Measurements from ENCODE around the gene CRLF2. TPM values are rescaled to one million over a fixed set of nuclear protein-coding genes. Genes with fewer than 3 reads are reported as not detected.
"Not testable (repeated sequence)": the region's sequence is repeated elsewhere in the genome, so short reads cannot be mapped to it uniquely, and the experiment has no call there.

Gene CRLF2
- polyA plus RNA-seq, 2 of the 4 experiments (the other 2 are of a cell fraction): 0.08 to 0.37 TPM

DNA sequence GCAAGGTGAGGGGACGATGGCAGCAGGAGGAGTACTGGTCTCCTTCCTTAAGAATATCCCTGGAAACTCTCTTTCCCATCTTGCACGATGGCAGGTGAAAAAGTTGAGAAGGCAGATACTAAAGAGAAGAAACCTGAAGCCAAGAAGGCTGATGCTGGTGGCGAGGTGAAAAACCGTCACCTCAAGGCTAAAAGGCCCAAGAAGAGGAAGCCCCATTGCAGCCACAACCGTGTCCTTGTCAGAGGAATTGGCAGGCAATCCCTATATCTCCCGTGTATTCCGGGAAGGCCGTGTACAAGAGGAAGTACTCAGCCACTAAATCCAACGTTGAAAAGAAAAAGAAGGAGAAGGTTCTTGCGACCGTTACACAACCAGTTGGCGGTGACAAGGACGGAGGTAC is 40.0 kb downstream of the CRLF2 start:
- Histone ChIP-seq H3K4me3 (no peak overlapping the region), H3K27ac (no peak overlapping the region), H3K4me1 (no peaks in the 10 kb centered on the region), H3K4me2 (no peak overlapping the region), H3K9me3 (no peaks in the 10 kb centered on the region)
- DNase-seq (ENCODE audit: low read depth in 1 of 2, low spot score in 1 of 2) (no peak), ATAC-seq (no peak; a peak in 1 of 6 replicates), FAIRE-seq (no peak)
- TF ChIP-seq, protein P1, sequence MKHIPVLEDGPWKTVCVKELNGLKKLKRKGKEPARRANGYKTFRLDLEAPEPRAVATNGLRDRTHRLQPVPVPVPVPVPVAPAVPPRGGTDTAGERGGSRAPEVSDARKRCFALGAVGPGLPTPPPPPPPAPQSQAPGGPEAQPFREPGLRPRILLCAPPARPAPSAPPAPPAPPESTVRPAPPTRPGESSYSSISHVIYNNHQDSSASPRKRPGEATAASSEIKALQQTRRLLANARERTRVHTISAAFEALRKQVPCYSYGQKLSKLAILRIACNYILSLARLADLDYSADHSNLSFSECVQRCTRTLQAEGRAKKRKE (CRISPR knock-in tag; IDR thresholded peaks at IDR 0.05; ENCODE audit: low read depth): no peak
- TF ChIP-seq KDM1A (IDR thresholded peaks at IDR 0.05; ENCODE audit: low read depth) (no peak), RNF2 (IDR thresholded peaks at IDR 0.05; ENCODE audit: borderline replicate concordance, low read depth) (no peak), CBX8 (IDR thresholded peaks at IDR 0.05) (no peak), FOXS1 (CRISPR knock-in tag; IDR thresholded peaks at IDR 0.05) (no peak), KDM5A (IDR thresholded peaks at IDR 0.05) (no peak), NFE2L2 (conservative IDR thresholded peaks at IDR 0.05; ENCODE audit: low read length) (no peak), HOXA7 (CRISPR knock-in tag; IDR thresholded peaks at IDR 0.05) (no peak)
- ChIA-PET POLR2A (no interaction called here), CTCF (no interaction called here)
- 67% methylated on average over 13 of the region's 13 CpGs for WGBS (ENCODE audit: missing lambda C conversion rate)

DNA sequence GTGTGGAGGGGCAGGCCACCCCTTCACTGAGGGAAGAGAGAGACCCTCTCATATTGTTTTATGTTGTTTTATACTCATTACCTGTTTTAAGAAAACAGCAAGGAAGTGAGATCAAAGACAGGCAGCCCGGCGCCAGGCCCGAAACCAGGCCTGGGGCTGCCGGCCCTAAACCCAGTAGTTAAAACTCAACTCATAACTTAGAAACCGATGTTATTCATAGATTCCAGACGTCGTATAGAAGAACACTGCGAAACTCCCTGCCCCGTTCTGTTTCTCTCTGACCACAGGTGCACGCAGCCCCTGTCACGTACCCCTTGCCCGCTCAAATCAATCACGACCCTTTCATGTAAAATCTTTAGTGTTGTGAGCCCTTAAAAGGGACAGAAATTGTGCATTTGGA is 40.5 kb downstream of the CRLF2 start:
- H3K27ac ChIP-seq; CTCF ChIA-PET; FAIRE-seq; H3K9me3 ChIP-seq; H3K4me3 ChIP-seq; H3K4me1 ChIP-seq; H3K4me2 ChIP-seq; POLR2A ChIA-PET; DNase-seq (ENCODE audit: low read depth in 1 of 2, low spot score in 1 of 2); ATAC-seq: not testable (repeated sequence)
- 83% methylated on average over 13 of the region's 13 CpGs for WGBS (ENCODE audit: missing lambda C conversion rate)

GRCh38 chrX:1170243-1170642 is 42.2 kb downstream of the CRLF2 start:
- WGBS (ENCODE audit: missing lambda C conversion rate): 68% methylated on average over 11 of the region's 11 CpGs
- POLR2A ChIA-PET: no interaction called here
- CTCF ChIA-PET: no interaction called here
- H3K4me3 ChIP-seq: no peak overlapping the region
- no peak overlapping the region for H3K4me2 ChIP-seq
- H3K9me3 ChIP-seq: no peaks in the 10 kb centered on the region
- H3K27ac ChIP-seq: no peak overlapping the region
- ATAC-seq: peak in 1 of 2 experiments; percentile 63; a peak in 1 of 6 replicates
- no peak for FAIRE-seq
- DNase-seq (ENCODE audit: low read depth in 1 of 2, low spot score in 1 of 2): no peak
- no peaks in the 10 kb centered on the region for H3K4me1 ChIP-seq
- TF ChIP-seq, protein P2, sequence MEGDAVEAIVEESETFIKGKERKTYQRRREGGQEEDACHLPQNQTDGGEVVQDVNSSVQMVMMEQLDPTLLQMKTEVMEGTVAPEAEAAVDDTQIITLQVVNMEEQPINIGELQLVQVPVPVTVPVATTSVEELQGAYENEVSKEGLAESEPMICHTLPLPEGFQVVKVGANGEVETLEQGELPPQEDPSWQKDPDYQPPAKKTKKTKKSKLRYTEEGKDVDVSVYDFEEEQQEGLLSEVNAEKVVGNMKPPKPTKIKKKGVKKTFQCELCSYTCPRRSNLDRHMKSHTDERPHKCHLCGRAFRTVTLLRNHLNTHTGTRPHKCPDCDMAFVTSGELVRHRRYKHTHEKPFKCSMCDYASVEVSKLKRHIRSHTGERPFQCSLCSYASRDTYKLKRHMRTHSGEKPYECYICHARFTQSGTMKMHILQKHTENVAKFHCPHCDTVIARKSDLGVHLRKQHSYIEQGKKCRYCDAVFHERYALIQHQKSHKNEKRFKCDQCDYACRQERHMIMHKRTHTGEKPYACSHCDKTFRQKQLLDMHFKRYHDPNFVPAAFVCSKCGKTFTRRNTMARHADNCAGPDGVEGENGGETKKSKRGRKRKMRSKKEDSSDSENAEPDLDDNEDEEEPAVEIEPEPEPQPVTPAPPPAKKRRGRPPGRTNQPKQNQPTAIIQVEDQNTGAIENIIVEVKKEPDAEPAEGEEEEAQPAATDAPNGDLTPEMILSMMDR (IDR thresholded peaks at IDR 0.05): no peak
- no peak for TF ChIP-seq POLR2A (IDR thresholded peaks at IDR 0.05; ENCODE audit: low read length)
- TF ChIP-seq POLR2AphosphoS2 (conservative IDR thresholded peaks at IDR 0.05; ENCODE audit: low read length): no peak
- TF ChIP-seq MAFK (IDR thresholded peaks at IDR 0.05; ENCODE audit: partially characterized antibody): no peak
- TF ChIP-seq ZNF302 (CRISPR knock-in tag; IDR thresholded peaks at IDR 0.05): no peak
- TF ChIP-seq CHD2 (IDR thresholded peaks at IDR 0.05; ENCODE audit: low read length, partially characterized antibody): no peak
- TF ChIP-seq BHLHE40 (IDR thresholded peaks at IDR 0.05; ENCODE audit: low read depth, low read length): no peak
- TF ChIP-seq, protein P3, sequence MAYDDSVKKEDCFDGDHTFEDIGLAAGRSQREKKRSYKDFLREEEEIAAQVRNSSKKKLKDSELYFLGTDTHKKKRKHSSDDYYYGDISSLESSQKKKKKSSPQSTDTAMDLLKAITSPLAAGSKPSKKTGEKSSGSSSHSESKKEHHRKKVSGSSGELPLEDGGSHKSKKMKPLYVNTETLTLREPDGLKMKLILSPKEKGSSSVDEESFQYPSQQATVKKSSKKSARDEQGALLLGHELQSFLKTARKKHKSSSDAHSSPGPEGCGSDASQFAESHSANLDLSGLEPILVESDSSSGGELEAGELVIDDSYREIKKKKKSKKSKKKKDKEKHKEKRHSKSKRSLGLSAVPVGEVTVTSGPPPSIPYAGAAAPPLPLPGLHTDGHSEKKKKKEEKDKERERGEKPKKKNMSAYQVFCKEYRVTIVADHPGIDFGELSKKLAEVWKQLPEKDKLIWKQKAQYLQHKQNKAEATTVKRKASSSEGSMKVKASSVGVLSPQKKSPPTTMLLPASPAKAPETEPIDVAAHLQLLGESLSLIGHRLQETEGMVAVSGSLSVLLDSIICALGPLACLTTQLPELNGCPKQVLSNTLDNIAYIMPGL (CRISPR knock-in tag; IDR thresholded peaks at IDR 0.05; ENCODE audit: borderline replicate concordance): no peak
- no peak for TF ChIP-seq REST (IDR thresholded peaks at IDR 0.05)
- TF ChIP-seq NFE2L2 (conservative IDR thresholded peaks at IDR 0.05; ENCODE audit: low read length): no peak
- TF ChIP-seq NPAS2 (CRISPR knock-in tag; IDR thresholded peaks at IDR 0.05; ENCODE audit: borderline replicate concordance): no peak
- no peak for TF ChIP-seq RNF2 (IDR thresholded peaks at IDR 0.05; ENCODE audit: borderline replicate concordance, low read depth)
- no peak for TF ChIP-seq CEBPB (IDR thresholded peaks at IDR 0.05)
- TF ChIP-seq, protein P4, sequence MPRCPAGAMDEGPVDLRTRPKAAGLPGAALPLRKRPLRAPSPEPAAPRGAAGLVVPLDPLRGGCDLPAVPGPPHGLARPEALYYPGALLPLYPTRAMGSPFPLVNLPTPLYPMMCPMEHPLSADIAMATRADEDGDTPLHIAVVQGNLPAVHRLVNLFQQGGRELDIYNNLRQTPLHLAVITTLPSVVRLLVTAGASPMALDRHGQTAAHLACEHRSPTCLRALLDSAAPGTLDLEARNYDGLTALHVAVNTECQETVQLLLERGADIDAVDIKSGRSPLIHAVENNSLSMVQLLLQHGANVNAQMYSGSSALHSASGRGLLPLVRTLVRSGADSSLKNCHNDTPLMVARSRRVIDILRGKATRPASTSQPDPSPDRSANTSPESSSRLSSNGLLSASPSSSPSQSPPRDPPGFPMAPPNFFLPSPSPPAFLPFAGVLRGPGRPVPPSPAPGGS (IDR thresholded peaks at IDR 0.05): no peak
- no peak for TF ChIP-seq TP53 (CRISPR knock-in tag; IDR thresholded peaks at IDR 0.05)
- no peak for TF ChIP-seq FOSB (CRISPR knock-in tag; IDR thresholded peaks at IDR 0.05)
- no peak for TF ChIP-seq PBX3 (IDR thresholded peaks at IDR 0.05)
